NCI-H774 (cell line): ENCODE measurements around the gene SPATA13.

Experiments used
- DNase-seq: peaks from one replicate; lab custom pipeline; 2025; lab: John Stamatoyannopoulos, UW

SPATA13 gene

GRCh38 chr13:24141333-24141910, 19.1 kb upstream of the SPATA13 start:
- DNase-seq = no peak

GRCh38 chr13:24142453-24142852, 18.1 kb upstream of the SPATA13 start:
- no peak for DNase-seq

- no peak for DNase-seq
Observed at GRCh38 chr13:24142886-24143285, 17.6 kb upstream of the SPATA13 start.

GRCh38 chr13:24145240-24145639, 15.3 kb upstream of the SPATA13 start:
- no peak for DNase-seq

- DNase-seq = no peak
Observed at GRCh38 chr13:24145674-24146073, 14.8 kb upstream of the SPATA13 start.

- no peak for DNase-seq
Observed at GRCh38 chr13:24146961-24147569, 13.5 kb upstream of the SPATA13 start.

- DNase-seq = no peak
Observed at GRCh38 chr13:24147570-24147963, 13.0 kb upstream of the SPATA13 start.

- DNase-seq = peak; percentile 23
Observed at GRCh38 chr13:24148414-24149235, 11.9 kb upstream of the SPATA13 start.

GRCh38 chr13:24149246-24150032, 11.1 kb upstream of the SPATA13 start:
- DNase-seq = no peak

GRCh38 chr13:24150572-24150971, 9.9 kb upstream of the SPATA13 start:
- DNase-seq = no peak

GRCh38 chr13:24151864-24152263, 8.7 kb upstream of the SPATA13 start:
- DNase-seq = no peak

- DNase-seq = no peak
Observed at GRCh38 chr13:24152292-24153214, 8.0 kb upstream of the SPATA13 start.

GRCh38 chr13:24153347-24153746, 7.2 kb upstream of the SPATA13 start:
- no peak for DNase-seq

- DNase-seq = peak; percentile 7
Observed at GRCh38 chr13:24153979-24154701, 6.4 kb upstream of the SPATA13 start.

GRCh38 chr13:24159357-24159756, 1.2 kb upstream of the SPATA13 start:
- no peak for DNase-seq

GRCh38 chr13:24161010-24161775, 673 bp downstream of the SPATA13 start:
- no peak for DNase-seq

GRCh38 chr13:24161980-24162525, 1.5 kb downstream of the SPATA13 start:
- no peak for DNase-seq

- no peak for DNase-seq
Observed at GRCh38 chr13:24162604-24163003, 2.1 kb downstream of the SPATA13 start.

GRCh38 chr13:24165746-24166145, 5.2 kb downstream of the SPATA13 start:
- DNase-seq = no peak

- no peak for DNase-seq
Observed at GRCh38 chr13:24166561-24166960, 6.0 kb downstream of the SPATA13 start.
